Keratinocyte (primary cell): ENCODE measurements around the gene GRM5.
"Not testable (repeated sequence)": the region's sequence is repeated elsewhere in the genome, so short reads cannot be mapped to it uniquely, and the experiment has no call there.

Experiments
- EZH2 ChIP-seq: IDR thresholded peaks from one replicate; pipeline ENCODE4 v1.6.1; 2012; ENCODE audit warnings: inconsistent platforms, mild to moderate bottlenecking, low read length, moderate library complexity
- TF ChIP-seq, protein P1 (sequence below), 3 experiments: IDR thresholded peaks in 1 of 3; conservative IDR thresholded peaks in 1 of 3; optimal IDR thresholded peaks in 1 of 3; 2 replicates in 2 of 3; 3 replicates in 1 of 3; pipeline versions ENCODE3 to v1.5.1; 2011; ENCODE audit warnings: low read length in 3 of 3, mild to moderate bottlenecking in 3 of 3, moderate library complexity in 2 of 3, control low read depth in 1 of 3, inconsistent platforms in 1 of 3; ENCODE audit not compliant: insufficient read depth in 2 of 3; ENCODE audit errors: extremely low read depth in 1 of 3

DNA sequence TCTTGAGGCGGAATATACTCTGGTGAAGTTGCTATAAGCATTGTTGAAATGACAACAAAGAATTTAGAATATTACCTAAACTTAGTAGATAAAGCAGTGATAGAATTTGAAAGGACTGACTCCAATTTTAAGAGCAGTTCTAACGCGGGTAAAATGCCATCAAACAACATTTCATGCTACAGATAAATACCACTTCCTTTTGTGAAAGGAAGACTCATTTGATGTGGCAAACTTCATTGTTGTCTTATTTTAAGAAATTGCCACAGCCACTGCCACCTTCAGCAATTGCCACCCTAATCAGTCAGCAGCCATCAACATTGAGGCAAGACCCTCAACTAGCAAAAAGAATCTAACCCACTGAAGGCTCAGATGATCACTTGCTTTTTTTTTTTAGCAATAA lies 220.8 kb downstream of the GRM5 start:
- TF ChIP-seq, protein P1, sequence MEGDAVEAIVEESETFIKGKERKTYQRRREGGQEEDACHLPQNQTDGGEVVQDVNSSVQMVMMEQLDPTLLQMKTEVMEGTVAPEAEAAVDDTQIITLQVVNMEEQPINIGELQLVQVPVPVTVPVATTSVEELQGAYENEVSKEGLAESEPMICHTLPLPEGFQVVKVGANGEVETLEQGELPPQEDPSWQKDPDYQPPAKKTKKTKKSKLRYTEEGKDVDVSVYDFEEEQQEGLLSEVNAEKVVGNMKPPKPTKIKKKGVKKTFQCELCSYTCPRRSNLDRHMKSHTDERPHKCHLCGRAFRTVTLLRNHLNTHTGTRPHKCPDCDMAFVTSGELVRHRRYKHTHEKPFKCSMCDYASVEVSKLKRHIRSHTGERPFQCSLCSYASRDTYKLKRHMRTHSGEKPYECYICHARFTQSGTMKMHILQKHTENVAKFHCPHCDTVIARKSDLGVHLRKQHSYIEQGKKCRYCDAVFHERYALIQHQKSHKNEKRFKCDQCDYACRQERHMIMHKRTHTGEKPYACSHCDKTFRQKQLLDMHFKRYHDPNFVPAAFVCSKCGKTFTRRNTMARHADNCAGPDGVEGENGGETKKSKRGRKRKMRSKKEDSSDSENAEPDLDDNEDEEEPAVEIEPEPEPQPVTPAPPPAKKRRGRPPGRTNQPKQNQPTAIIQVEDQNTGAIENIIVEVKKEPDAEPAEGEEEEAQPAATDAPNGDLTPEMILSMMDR (optimal IDR thresholded peaks at IDR 0.05 in 1 of 3, IDR thresholded peaks at IDR 0.05 in 1 of 3, conservative IDR thresholded peaks at IDR 0.05 in 1 of 3; ENCODE audit: extremely low read depth in 1 of 3, insufficient read depth in 2 of 3, low read length in 3 of 3) = not testable (repeated sequence)
- not testable (repeated sequence) for TF ChIP-seq EZH2
